Activated effector memory CD4-positive, alpha-beta T cell treated with anti-CD3 and anti-CD28 coated beads, Interleukin-2, amount 50 U/mL, for 16 hours (primary cell): Measurements from ENCODE around the gene TMEM131.
A peak's percentile ranks its signal among the peaks of the same experiment; 100 is the strongest.
"Not testable (repeated sequence)": the region's sequence is repeated elsewhere in the genome, so short reads cannot be mapped to it uniquely, and the experiment has no call there.

ENCODE experiments used
- DNase-seq: peaks from one replicate; pipeline ENCODE4 v3.0.0-alpha.2; 2020

The TMEM131 gene, protein sequence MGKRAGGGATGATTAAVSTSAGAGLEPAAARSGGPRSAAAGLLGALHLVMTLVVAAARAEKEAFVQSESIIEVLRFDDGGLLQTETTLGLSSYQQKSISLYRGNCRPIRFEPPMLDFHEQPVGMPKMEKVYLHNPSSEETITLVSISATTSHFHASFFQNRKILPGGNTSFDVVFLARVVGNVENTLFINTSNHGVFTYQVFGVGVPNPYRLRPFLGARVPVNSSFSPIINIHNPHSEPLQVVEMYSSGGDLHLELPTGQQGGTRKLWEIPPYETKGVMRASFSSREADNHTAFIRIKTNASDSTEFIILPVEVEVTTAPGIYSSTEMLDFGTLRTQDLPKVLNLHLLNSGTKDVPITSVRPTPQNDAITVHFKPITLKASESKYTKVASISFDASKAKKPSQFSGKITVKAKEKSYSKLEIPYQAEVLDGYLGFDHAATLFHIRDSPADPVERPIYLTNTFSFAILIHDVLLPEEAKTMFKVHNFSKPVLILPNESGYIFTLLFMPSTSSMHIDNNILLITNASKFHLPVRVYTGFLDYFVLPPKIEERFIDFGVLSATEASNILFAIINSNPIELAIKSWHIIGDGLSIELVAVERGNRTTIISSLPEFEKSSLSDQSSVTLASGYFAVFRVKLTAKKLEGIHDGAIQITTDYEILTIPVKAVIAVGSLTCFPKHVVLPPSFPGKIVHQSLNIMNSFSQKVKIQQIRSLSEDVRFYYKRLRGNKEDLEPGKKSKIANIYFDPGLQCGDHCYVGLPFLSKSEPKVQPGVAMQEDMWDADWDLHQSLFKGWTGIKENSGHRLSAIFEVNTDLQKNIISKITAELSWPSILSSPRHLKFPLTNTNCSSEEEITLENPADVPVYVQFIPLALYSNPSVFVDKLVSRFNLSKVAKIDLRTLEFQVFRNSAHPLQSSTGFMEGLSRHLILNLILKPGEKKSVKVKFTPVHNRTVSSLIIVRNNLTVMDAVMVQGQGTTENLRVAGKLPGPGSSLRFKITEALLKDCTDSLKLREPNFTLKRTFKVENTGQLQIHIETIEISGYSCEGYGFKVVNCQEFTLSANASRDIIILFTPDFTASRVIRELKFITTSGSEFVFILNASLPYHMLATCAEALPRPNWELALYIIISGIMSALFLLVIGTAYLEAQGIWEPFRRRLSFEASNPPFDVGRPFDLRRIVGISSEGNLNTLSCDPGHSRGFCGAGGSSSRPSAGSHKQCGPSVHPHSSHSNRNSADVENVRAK (N-terminal part only)

GRCh38 chr2:97995734-97996624, at the start of gene TMEM131:
Gene TMEM131 (minus strand): TSS chr2:97995948. CDS start chr2:97995662, 286 bp downstream.
- DNase-seq, result peak; percentile 99

- DNase-seq, result not testable (repeated sequence)
Measured at GRCh38 chr2:98044730-98045129, 49.0 kb upstream of the TMEM131 start.

DNA sequence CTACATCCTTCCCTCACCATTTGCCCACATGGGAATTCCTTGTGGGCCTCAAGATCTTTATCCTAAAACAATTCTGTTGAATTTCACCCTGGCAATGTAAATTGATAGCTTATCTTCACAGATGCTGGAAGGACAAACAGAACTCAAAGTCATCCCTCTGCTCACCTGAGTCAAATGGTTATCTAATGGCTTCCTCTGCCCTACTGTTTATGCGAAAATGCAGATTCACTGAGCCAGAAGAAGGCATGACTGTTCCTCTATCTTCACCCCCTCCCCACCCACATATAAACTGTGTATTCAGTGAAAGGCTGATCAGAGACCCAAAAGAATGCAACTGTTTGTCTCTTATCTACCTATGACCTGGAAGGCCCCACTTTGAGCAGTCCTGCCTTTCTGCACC, 47.4 kb upstream of the TMEM131 start:
- DNase-seq, result no peak

GRCh38 chr2:98040331-98040939, 44.7 kb upstream of the TMEM131 start:
- DNase-seq, result no peak

DNA sequence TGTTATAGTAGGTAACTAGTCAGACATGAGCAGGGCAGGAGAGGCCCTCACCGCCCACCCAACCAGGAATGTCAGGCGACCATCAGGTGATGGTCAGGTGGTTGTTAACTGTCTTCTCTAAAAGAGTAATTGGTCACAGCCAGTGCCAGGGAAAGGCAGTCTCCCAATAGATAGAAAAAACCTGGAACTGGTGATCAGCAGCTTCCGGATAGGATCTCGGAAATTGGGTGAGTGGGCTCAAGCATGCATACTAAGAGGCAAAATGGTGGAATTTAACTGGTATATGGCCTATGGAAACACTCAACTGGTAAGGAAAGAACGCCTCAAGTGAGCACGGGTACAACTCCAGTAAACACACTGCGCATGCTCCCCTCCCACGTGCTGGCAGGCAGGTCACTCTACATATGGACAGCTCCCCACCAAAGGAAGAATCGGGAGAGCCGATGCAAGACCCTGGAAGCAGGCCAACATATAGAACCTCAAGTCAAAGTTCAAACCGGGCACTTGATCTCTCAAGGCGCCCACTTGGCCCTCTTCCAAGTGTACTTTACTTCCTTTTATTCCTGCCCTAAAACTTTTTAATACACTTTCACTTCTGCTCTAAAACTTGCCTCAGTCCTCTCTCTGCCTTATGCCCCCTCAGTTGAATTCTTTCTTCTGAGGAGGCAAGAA, 43.5 kb upstream of the TMEM131 start:
- no peak for DNase-seq

GRCh38 chr2:98037666-98038336, 42.1 kb upstream of the TMEM131 start:
- DNase-seq, result no peak

DNA sequence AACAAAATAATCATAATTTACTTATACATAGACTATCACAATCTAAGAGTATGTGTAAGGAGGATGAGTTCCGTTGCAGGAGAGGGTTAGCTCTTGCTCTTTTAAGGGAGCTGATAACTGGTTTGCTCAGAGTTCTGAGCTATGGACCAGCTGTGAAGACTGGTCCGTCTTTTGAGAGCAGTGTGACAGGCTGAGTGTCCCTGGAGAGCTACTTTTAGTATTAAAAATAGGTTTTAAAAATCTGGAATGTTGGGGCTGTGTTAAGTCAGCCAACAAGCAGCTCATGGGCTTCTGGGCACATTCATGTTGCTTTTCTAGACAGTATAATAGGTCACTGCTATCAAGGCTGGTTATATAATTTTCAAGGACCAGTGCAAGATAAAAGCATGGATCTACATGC, 41.5 kb upstream of the TMEM131 start:
- DNase-seq, result no peak

- no peak for DNase-seq
Measured at GRCh38 chr2:98036349-98037000, 40.7 kb upstream of the TMEM131 start.

- DNase-seq, result no peak
Measured at GRCh38 chr2:98034745-98035144, 39.0 kb upstream of the TMEM131 start.

DNA sequence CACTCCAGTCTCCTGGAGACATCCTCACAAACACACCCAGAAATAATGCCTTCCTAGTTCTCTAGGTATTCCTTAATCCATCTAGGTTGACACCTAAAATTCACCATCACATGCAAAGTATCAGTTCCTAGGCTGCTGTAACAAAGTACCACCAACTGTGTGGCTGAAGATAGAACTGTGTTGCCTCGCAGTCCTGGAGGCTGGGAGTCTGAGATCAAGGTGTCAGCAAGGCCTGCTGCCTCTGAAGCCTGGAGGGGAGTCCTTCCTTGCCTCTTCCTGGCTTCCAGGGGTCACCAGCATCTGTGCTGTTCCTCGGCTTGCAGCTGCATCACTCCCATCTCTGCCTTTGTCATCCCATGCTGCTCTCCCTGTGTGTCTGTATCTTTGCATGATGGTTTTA, 36.3 kb upstream of the TMEM131 start:
- no peak for DNase-seq

DNA sequence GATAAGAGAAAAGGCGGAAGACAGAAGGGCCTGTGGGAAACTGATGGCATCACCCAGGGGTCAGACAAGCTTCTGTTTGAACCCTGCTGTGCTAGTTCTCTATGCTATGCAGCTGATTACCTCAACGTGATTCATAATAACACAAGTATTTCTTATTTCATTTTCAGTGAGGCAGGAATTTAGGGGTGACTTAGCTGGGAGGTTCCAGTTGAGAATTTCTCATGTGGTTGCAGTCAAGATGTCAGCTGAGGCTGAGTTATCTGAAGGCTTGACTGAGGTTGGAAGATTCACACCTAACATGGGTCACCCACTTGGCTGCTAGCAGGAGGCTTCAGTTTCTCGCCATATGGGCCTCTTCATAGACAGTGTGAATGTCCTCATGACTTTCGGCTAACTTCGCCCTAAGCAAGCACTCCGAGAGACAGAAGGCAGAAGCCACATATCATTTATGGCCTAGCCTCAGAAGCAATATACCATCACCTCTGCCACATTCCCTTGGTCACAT, 34.0 kb upstream of the TMEM131 start:
- no peak for DNase-seq

DNA sequence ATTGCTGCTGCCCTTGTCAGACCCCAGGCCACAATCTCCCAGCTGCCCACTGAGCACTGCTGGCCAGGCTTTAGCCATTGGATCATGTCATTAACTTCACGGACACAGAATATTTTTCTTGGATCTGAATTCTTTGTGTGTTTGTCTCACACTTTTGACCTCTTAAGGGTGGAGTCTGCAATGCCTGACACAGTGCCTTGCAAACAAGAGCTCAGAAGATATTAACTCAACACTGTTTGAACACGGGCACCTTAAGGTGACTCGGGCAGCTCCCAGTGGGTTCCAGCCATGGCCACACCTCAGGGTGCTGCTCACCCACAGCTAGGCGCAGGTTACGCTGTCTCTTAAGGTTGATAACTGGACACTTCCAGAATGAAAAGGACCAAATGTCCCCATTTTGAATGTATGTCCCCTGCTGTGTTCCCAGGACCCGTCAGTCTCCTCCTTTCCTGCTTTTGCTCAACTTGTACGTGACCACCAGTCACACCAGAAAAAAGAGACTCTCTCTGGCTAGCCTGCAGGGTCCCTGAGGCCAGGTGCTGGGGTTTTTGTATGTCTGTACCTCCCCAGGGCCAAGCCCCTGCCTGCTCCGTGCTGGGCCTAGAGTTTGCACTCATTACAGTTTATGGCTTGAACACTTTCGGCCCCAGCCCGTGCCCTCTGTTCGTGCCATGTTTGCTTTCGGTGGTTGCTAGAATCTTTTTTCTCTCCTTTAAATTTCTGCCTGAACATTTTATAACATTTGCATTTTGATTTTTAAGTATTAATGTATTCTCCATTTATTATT, 33.4 kb upstream of the TMEM131 start:
- DNase-seq, result no peak

DNA sequence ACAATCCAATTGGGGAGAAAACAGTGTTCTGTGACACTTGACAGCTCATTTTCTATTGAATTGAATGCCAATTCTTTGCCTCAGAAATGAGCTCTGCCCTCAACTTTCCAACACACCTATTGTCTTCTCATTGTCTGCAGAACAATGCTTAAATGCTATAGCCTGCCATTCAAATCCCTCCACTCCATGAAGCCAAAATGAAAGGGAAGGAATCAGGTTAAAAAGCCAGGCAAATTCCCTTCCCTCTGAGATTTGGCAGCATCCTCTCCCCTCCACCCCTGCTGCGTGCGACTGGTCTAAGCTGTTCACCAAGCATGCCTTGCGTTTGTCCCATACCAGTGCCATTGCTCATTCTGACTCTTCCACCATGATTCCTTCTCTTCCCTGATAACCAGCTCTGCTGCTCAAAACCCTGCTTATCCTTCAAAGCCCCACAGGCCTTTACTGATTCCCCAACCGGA, 32.4 kb upstream of the TMEM131 start:
- DNase-seq, result no peak

GRCh38 chr2:98027538-98027937, 31.8 kb upstream of the TMEM131 start:
- DNase-seq, result no peak

DNA sequence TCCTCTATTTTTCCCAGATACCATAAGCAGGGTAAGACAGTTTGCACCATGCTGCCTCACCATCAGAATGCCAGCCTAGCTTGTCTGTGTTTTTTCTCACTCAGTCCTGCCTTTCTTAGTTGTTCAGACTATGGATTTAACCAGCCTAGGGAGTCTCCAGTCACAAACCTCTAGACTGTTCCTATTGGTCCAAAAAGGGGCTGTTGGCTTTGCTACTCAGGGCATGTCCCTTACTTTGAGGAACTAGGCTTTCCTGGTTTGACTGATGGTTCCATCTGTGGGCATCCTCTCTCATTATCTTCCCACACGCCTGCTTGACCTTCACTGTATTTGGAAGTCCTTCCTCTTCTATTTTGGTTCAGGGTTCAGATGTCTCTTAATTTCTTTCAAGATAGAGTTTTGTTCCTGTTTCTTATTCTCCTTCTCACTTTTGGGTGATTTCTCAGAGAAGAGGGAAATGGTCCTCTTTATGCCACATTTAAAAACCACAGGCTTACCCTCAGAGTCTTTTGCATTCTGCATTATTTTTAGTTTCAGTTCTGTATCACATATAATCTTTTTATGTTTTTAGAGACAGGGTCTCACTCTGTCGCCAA, 31.3 kb upstream of the TMEM131 start:
- no peak for DNase-seq

- no peak for DNase-seq
Measured at GRCh38 chr2:98026292-98026691, 30.5 kb upstream of the TMEM131 start.

DNA sequence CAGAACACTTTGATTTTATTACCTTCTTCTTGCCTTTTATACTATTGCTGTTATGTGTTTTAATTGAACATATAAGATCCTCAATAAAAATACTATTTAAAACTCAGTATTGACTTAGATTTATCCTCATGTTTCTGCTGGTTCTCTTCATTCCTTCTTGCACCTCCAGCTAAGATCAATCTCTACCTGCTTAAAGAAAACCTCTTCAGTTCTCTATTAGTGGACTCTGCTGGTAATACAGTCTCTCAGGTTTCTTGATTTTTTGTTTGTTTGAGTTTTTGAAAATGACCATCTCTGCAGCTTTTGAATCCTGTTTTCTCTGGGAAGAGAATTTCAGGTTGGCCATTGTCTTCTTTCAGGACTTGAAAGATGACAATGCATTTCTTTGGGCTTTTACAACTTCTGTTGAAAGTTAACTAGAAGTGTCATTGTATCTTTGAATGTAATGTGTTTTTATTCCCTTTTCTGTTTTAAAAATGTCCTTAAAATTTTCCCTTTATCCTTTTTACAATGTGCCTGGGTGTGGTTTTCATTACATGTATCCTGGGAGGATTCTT, 29.8 kb upstream of the TMEM131 start:
- DNase-seq, result no peak

GRCh38 chr2:98022067-98022466, 26.3 kb upstream of the TMEM131 start:
- not testable (repeated sequence) for DNase-seq
